Caco-2 (cell line): ENCODE results near the gene PRRT3. TPM values are rescaled to one million over a fixed set of nuclear protein-coding genes. Genes with fewer than 3 reads are reported as not detected.
A peak's percentile ranks its signal among the peaks of the same experiment; 100 is the strongest.

Source experiments
- BruUV-seq: library from RNA; stranded (reverse); fragments of 400-500 nt; replicated peaks from 2 replicates; lab custom pipeline; 2021; lab: Mats Ljungman, UMichigan
- CTCF ChIA-PET: fragments of 300-600 bp; sonication (Branson Sonifier 250); formaldehyde crosslinking; loops from one replicate; lab custom pipeline; 2022; ENCODE audit warnings: antibody characterized with exemption; lab: Charles Lee
- POLR2A ChIA-PET: fragments of 300-600 bp; sonication (Branson Sonifier 250); formaldehyde crosslinking; loops from one replicate; lab custom pipeline; 2022; ENCODE audit warnings: antibody characterized with exemption; lab: Charles Lee
- DNase-seq, 2 experiments: peaks; one replicate each; pipeline versions ENCODE4 v3.0.0 to v3.0.0-alpha.2; 2020 to 2022
- H3K27me3 ChIP-seq: replicated peaks from 2 replicates; pipeline ENCODE4 v1.6.0; 2011; ENCODE audit warnings: low read length; ENCODE audit not compliant: control insufficient read depth, insufficient read depth
- H3K36me3 ChIP-seq: 2 replicates; pipeline ENCODE4 v1.5.1; 2011; ENCODE audit warnings: low read length; ENCODE audit not compliant: control insufficient read depth, insufficient read depth
- H3K4me1 ChIP-seq: fragments of 250-450 bp; sonication (Bioruptor Pico); 2 replicates; pipeline ENCODE4 v1.5.1; 2020; ENCODE audit warnings: mild to moderate bottlenecking
- H3K4me3 ChIP-seq: 2 replicates; pipeline ENCODE4 v1.5.1; 2011; ENCODE audit warnings: low read depth, mild to moderate bottlenecking, control low read depth, low read length
- H3K9me3 ChIP-seq: fragments of 250-450 bp; sonication (Bioruptor Pico); 2 replicates; pipeline ENCODE4 v1.5.1; 2020; ENCODE audit warnings: mild to moderate bottlenecking, moderate library complexity
- H3K27ac Mint-ChIP-seq: one replicate; pipeline ENCODE4 v1.8.0; 2022; ENCODE audit warnings: mixed read lengths; ENCODE audit not compliant: unreplicated experiment
- H3K27me3 Mint-ChIP-seq: one replicate; pipeline ENCODE4 v1.8.0; 2022; ENCODE audit warnings: mixed read lengths; ENCODE audit not compliant: insufficient read depth, unreplicated experiment
- H3K36me3 Mint-ChIP-seq: one replicate; pipeline ENCODE4 v1.8.0; 2022; ENCODE audit warnings: mild to moderate bottlenecking, mixed read lengths; ENCODE audit not compliant: insufficient read depth, unreplicated experiment
- H3K4me1 Mint-ChIP-seq: one replicate; pipeline ENCODE4 v1.8.0; 2022; ENCODE audit warnings: low read depth, mixed read lengths; ENCODE audit not compliant: unreplicated experiment
- H3K4me3 Mint-ChIP-seq: one replicate; pipeline ENCODE4 v1.8.0; 2022; ENCODE audit warnings: mild to moderate bottlenecking, moderate library complexity, mixed read lengths; ENCODE audit not compliant: unreplicated experiment
- H3K9me3 Mint-ChIP-seq: one replicate; pipeline ENCODE4 v1.8.0; 2022; ENCODE audit warnings: mixed read lengths; ENCODE audit not compliant: unreplicated experiment
- intact Hi-C: fragments of 100-400 bp; cut with micrococcal nuclease; formaldehyde crosslinking; loops from one replicate; pipeline ENCODE4 v1.10.0; 2022; ENCODE audit not compliant: unreplicated experiment
- total RNA-seq: library from RNA; stranded (reverse); gene quantifications from 2 replicates; pipeline ENCODE4 v1.2.3, GENCODE V29; 2022
- TF ChIP-seq, protein P1 (sequence below), 2 experiments: fragments of 200-600 bp in 1 of 2; IDR thresholded peaks; 1 replicate in 1 of 2; 2 replicates in 1 of 2; pipeline versions ENCODE4 v1.5.1 to v1.8.0; 2011 to 2022; ENCODE audit warnings: antibody characterized with exemption in 1 of 2, control low read depth in 1 of 2, inconsistent platforms in 1 of 2, low read depth in 1 of 2, low read length in 1 of 2, mild to moderate bottlenecking in 1 of 2, moderate library complexity in 1 of 2; ENCODE audit not compliant: insufficient read depth in 1 of 2, severe bottlenecking in 1 of 2, unreplicated experiment in 1 of 2

PRRT3 gene
- total RNA-seq, 1 experiment from 2014 or later, result 1.3 TPM

GRCh38 chr3:9916734-9917680, 35.2 kb downstream of the PRRT3 start, which contains the start of gene IL17RC:
Gene IL17RC (plus strand): TSS chr3:9917098. CDS start chr3:9917316, 218 bp downstream.
- DNase-seq, result peak; percentile 90 to 94
- intact Hi-C loops, result loop anchor here (1.0 to 5.0 kb wide), 3 partner anchors 15 to 75 kb away; partner anchors contain the start of gene RPUSD3

DNA sequence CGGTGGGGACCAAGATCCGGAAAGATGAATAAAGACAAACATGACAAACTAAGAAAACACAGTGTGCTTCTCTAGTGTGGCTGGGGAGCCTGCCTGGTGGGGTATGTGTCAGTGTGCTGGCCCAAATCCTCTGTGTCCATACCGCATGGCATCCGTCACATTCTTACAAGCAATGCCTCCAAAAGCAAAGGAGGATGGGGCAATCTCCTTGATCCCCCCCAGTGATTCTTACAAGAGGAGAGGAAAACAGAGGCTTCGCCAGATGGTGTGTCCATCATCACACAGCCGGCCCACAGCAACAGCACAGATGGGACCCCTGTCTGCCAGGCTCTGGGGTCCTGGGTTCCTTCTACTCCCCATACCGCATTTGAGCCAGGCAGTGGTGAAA, 35.9 kb downstream of the PRRT3 start:
- Histone ChIP-seq H3K9me3 (no peaks in the 10 kb centered on the region), H3K27me3 (no peaks in the 10 kb centered on the region), H3K36me3 (peaks cover 3% of the 10 kb centered on the region; the same call in 1 of the 2 replicates), H3K4me3 (peak overlapping the region; percentile 73), H3K4me1 (peaks cover 21% of the 10 kb centered on the region)
- Mint-ChIP-seq H3K4me3 (peak overlapping the region; percentile 89), H3K9me3 (no peaks in the 10 kb centered on the region), H3K27ac (peak overlapping the region; percentile 76), H3K27me3 (no peaks in the 10 kb centered on the region), H3K36me3 (peaks cover 25% of the 10 kb centered on the region), H3K4me1 (no peaks in the 10 kb centered on the region)
- ChIA-PET POLR2A (interaction anchor here (0.6 to 3.9 kb wide), 7 partner anchors 12 to 36 kb away, joined by 3 to 31 read pairs (median 6); partner anchors contain the start of genes CRELD1 and IL17RE), CTCF (interaction anchor here (0.7 to 5.0 kb wide), 6 partner anchors 14 to 106 kb away, joined by 3 to 63 read pairs (median 7); partner anchors contain the start of genes CRELD1, IL17RE and TTLL3)
- BruUV-seq, result TSS peak; percentile 32
- no peak for DNase-seq
- TF ChIP-seq, protein P1, sequence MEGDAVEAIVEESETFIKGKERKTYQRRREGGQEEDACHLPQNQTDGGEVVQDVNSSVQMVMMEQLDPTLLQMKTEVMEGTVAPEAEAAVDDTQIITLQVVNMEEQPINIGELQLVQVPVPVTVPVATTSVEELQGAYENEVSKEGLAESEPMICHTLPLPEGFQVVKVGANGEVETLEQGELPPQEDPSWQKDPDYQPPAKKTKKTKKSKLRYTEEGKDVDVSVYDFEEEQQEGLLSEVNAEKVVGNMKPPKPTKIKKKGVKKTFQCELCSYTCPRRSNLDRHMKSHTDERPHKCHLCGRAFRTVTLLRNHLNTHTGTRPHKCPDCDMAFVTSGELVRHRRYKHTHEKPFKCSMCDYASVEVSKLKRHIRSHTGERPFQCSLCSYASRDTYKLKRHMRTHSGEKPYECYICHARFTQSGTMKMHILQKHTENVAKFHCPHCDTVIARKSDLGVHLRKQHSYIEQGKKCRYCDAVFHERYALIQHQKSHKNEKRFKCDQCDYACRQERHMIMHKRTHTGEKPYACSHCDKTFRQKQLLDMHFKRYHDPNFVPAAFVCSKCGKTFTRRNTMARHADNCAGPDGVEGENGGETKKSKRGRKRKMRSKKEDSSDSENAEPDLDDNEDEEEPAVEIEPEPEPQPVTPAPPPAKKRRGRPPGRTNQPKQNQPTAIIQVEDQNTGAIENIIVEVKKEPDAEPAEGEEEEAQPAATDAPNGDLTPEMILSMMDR (IDR thresholded peaks at IDR 0.05; ENCODE audit: insufficient read depth in 1 of 2, low read depth in 1 of 2, low read length in 1 of 2, severe bottlenecking in 1 of 2, unreplicated experiment in 1 of 2), result no peak
- intact Hi-C loops, result loop anchor here (1.0 to 5.0 kb wide), 3 partner anchors 16 to 74 kb away; partner anchors contain the start of gene RPUSD3

More at GRCh38 chr3:9916734-9917680, 35.2 kb downstream of the PRRT3 start, which contains the start of gene IL17RC:
- H3K4me3 ChIP-seq, result peak within 1 kb of the TSS; percentile 73
- H3K27ac Mint-ChIP-seq, result peak within 1 kb of the TSS; percentile 76
- POLR2A ChIA-PET, result interaction anchor here (0.5 to 3.9 kb wide), 7 partner anchors 13 to 86 kb away, joined by 3 to 31 read pairs (median 6); partner anchors contain the start of genes CRELD1 and IL17RE
- CTCF ChIA-PET, result interaction anchor here (0.7 to 5.0 kb wide), 7 partner anchors 15 to 107 kb away, joined by 3 to 63 read pairs (median 7); partner anchors contain the start of genes CRELD1, IL17RE and TTLL3
- H3K4me1 Mint-ChIP-seq, result no peaks in the 10 kb centered on the region
- H3K9me3 Mint-ChIP-seq, result no peaks in the 10 kb centered on the region
- H3K36me3 ChIP-seq, result peaks cover 3% of the 10 kb centered on the region; the same call in 1 of the 2 replicates
- no peaks in the 10 kb centered on the region for H3K27me3 Mint-ChIP-seq
- peaks cover 21% of the 10 kb centered on the region for H3K4me1 ChIP-seq
- H3K4me3 Mint-ChIP-seq, result peak within 1 kb of the TSS; percentile 89
- TF ChIP-seq, protein P1 (IDR thresholded peaks at IDR 0.05; ENCODE audit: insufficient read depth in 1 of 2, low read depth in 1 of 2, low read length in 1 of 2, severe bottlenecking in 1 of 2, unreplicated experiment in 1 of 2), result peak in 1 of 2 experiments; percentile 0
- H3K27me3 ChIP-seq, result no peaks in the 10 kb centered on the region
- BruUV-seq, result no TSS peak
- peaks cover 19% of the 10 kb centered on the region for H3K36me3 Mint-ChIP-seq
- no peaks in the 10 kb centered on the region for H3K9me3 ChIP-seq
